ENCODE results near the gene SERPINA9. TPM values are rescaled to one million over a fixed set of nuclear protein-coding genes. Genes with fewer than 3 reads are reported as not detected.
"Not testable (repeated sequence)": the region's sequence is repeated elsewhere in the genome, so short reads cannot be mapped to it uniquely, and the experiment has no call there.

The SERPINA9 gene
- not detected in 2 replicates for total RNA-seq

- DNase-seq (ENCODE audit: low read depth in 2 of 2) = no peak
Measured at GRCh38 chr14:94476023-94476422, at the start of gene SERPINA9. Gene SERPINA9, minus strand, starts transcription at chr14:94476197. Its CDS starts 6,357 bp downstream, at chr14:94469840.

- no peak for DNase-seq (ENCODE audit: low read depth in 2 of 2)
Measured at GRCh38 chr14:94524093-94524492, 48.1 kb upstream of the SERPINA9 start.

GRCh38 chr14:94523265-94523664 lies 47.3 kb upstream of the SERPINA9 start:
- DNase-seq (ENCODE audit: low read depth in 2 of 2) = no peak

GRCh38 chr14:94522115-94522724 lies 46.2 kb upstream of the SERPINA9 start:
- DNase-seq (ENCODE audit: low read depth in 2 of 2) = no peak

GRCh38 chr14:94521375-94522114 lies 45.5 kb upstream of the SERPINA9 start:
- no peak for DNase-seq (ENCODE audit: low read depth in 2 of 2)

GRCh38 chr14:94517641-94518257 lies 41.8 kb upstream of the SERPINA9 start:
- no peak for DNase-seq (ENCODE audit: low read depth in 2 of 2)

- DNase-seq (ENCODE audit: low read depth in 2 of 2) = no peak
Measured at GRCh38 chr14:94517248-94517640, 41.2 kb upstream of the SERPINA9 start.

- DNase-seq (ENCODE audit: low read depth in 2 of 2) = no peak
Measured at GRCh38 chr14:94515856-94516255, 39.9 kb upstream of the SERPINA9 start.

GRCh38 chr14:94515426-94515825 lies 39.4 kb upstream of the SERPINA9 start:
- DNase-seq (ENCODE audit: low read depth in 2 of 2) = no peak

GRCh38 chr14:94514351-94514750 lies 38.4 kb upstream of the SERPINA9 start:
- DNase-seq (ENCODE audit: low read depth in 2 of 2) = no peak

GRCh38 chr14:94510481-94510880 lies 34.5 kb upstream of the SERPINA9 start:
- DNase-seq (ENCODE audit: low read depth in 2 of 2) = not testable (repeated sequence)

- no peak for DNase-seq (ENCODE audit: low read depth in 2 of 2)
Measured at GRCh38 chr14:94509356-94509755, 33.4 kb upstream of the SERPINA9 start, which contains the start of gene SERPINA12. Gene SERPINA12, minus strand, starts transcription at chr14:94509469. Its CDS starts 11,072 bp downstream, at chr14:94498397.

- no peak for DNase-seq (ENCODE audit: low read depth in 2 of 2)
Measured at GRCh38 chr14:94505641-94506040, 29.6 kb upstream of the SERPINA9 start.

- DNase-seq (ENCODE audit: low read depth in 2 of 2) = no peak
Measured at GRCh38 chr14:94505206-94505605, 29.2 kb upstream of the SERPINA9 start.

GRCh38 chr14:94501588-94502516 lies 25.9 kb upstream of the SERPINA9 start:
- no peak for DNase-seq (ENCODE audit: low read depth in 2 of 2)

- no peak for DNase-seq (ENCODE audit: low read depth in 2 of 2)
Measured at GRCh38 chr14:94500264-94500663, 24.3 kb upstream of the SERPINA9 start.

- no peak for DNase-seq (ENCODE audit: low read depth in 2 of 2)
Measured at GRCh38 chr14:94499673-94500072, 23.7 kb upstream of the SERPINA9 start.

GRCh38 chr14:94498215-94498614 lies 22.2 kb upstream of the SERPINA9 start:
- DNase-seq (ENCODE audit: low read depth in 2 of 2) = no peak

GRCh38 chr14:94494085-94494484 lies 18.1 kb upstream of the SERPINA9 start:
- no peak for DNase-seq (ENCODE audit: low read depth in 2 of 2)

- DNase-seq (ENCODE audit: low read depth in 2 of 2) = no peak
Measured at GRCh38 chr14:94491511-94491910, 15.5 kb upstream of the SERPINA9 start.

GRCh38 chr14:94489336-94489735 lies 13.3 kb upstream of the SERPINA9 start:
- no peak for DNase-seq (ENCODE audit: low read depth in 2 of 2)

- no peak for DNase-seq (ENCODE audit: low read depth in 2 of 2)
Measured at GRCh38 chr14:94486883-94487282, 10.9 kb upstream of the SERPINA9 start.
